NCI-H146 treated with DMSO at 0.1 percent for 48 hours (cell line): ENCODE data around the gene SLC25A39.
"Not testable (repeated sequence)": the region's sequence is repeated elsewhere in the genome, so short reads cannot be mapped to it uniquely, and the experiment has no call there.

Experiments used
- DNase-seq: peaks from one replicate; lab custom pipeline; 2025; ENCODE audit not compliant: unreplicated experiment; lab: John Stamatoyannopoulos, UW

Gene SLC25A39, protein sequence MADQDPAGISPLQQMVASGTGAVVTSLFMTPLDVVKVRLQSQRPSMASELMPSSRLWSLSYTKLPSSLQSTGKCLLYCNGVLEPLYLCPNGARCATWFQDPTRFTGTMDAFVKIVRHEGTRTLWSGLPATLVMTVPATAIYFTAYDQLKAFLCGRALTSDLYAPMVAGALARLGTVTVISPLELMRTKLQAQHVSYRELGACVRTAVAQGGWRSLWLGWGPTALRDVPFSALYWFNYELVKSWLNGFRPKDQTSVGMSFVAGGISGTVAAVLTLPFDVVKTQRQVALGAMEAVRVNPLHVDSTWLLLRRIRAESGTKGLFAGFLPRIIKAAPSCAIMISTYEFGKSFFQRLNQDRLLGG

DNA sequence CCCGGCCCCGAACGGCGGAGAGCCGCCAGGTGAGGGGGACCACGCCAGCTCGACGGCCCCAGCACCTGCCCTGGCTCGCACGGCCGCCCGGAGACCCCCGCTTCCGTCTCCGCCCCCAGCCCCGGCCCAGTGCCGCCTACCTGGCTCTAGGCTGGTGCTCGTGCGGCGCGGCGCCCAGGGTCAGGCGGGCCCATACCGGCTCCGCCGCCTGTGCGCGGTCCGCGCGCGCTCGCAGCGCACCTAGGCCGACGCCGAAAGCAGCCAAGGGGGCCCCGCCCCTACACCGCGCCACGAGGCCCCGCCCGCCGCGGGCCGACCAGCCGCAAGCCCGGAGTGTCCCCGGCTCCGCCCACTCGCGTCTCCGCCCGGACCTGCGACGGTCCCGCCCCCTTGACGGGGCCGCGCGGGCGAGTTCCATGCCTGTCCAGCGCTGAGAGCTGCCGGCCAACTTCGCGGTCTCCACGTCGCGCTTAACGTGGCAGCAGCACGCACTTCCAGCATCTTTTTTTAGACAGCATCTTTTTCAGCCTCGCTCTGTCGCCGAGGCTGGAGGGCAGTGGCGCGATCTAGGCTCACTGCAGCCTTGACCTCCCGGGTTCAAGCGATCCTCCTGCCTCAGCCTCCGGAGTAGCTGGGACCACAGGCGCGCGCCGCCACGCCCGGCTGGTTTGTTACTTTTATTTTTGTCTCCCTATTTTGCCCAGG lies at the start of gene SLC25A39:
Gene SLC25A39, minus strand, starts transcription at position 253 of the 705 bp plus-strand sequence. CDS start 1,261 bp downstream, outside the sequence.
- peak; percentile 62 for DNase-seq

DNA sequence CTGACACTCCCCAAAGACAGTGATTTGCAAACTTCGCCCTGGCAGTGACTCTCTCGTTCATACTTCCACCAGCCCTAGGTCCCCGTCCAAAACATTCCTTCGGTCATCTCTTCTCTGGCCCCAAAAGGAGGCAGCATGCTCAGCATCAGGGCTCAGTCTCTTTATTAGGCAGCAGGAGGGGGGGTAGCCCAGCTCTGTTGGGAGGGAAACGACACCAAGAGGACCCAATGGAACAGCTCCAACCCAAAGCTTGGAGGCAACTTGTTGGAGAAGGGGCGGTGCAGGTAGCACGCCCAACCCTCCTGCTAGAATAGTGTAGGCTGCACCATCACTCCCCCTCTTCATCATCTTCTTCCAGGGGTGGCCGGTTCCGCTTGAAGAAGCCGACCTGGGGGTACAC lies 47.4 kb upstream of the SLC25A39 start:
- DNase-seq: no peak

DNA sequence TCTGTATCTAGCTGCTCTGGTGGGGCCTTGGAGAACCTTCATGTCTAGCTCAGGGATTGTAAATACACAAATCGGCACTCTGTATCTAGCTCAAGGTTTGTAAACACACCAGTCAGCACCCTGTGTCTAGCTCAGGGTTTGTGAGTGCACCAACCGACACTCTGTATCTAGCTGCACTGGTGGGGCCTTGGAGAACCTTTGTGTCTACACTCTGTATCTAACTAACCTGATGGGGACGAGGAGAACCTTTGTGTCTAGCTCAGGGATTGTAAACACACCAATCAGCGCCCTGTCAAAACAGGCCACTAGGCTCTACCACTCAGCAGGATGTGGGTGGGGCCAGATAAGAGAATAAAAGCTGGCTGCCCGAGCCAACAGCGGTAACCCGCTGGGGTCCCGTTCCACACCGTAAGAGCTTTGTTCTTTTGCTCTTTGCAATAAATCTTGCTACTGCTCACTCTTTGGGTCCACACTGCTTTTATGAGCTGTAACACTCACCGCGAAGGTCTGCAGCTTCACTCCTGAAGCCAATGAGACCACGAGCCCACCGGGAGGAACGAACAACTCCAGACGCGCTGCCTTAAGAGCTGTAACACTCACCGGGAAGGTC lies 44.9 kb upstream of the SLC25A39 start:
- DNase-seq: not testable (repeated sequence)

DNA sequence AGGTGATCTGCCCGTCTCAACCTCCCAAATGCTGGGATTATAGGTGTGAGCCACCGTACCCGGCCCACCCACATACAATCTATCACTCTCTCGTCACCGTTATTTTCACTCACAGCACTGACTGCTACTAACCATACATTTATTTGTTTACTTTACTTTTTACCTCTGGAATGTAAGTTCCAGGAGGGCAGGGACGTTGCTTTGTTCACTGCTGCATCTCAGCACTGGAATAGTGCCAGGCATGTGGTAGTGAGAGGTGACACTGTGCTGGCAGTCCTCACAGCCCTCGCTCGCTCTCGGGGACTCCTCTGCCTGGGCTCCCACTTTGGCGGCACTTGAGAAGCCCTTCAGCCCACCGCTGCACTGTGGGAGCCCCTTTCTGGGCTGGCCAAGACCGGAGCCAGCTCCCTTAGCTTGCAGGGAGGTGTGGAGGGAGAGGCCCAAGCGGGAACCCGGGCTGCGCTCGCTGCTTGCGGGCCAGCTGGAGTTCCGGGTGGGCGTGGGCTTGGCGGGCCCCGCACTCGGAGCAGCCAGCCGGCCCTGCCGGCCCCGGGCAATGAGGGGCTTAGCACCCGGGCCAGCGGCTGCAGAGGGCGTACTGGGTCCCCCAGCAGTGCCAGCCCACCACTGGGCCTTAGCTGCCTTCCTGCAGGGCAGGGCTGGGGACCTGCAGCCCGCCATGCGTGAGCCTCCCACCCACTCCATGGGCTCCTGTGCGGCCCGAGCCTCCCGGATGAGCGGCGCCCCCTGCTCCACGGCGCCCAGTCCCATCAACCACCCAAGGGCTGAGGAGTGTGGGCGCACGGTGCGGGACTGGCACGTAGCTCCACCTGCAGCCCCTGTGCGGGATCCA lies 44.0 kb upstream of the SLC25A39 start:
- not testable (repeated sequence) for DNase-seq

DNA sequence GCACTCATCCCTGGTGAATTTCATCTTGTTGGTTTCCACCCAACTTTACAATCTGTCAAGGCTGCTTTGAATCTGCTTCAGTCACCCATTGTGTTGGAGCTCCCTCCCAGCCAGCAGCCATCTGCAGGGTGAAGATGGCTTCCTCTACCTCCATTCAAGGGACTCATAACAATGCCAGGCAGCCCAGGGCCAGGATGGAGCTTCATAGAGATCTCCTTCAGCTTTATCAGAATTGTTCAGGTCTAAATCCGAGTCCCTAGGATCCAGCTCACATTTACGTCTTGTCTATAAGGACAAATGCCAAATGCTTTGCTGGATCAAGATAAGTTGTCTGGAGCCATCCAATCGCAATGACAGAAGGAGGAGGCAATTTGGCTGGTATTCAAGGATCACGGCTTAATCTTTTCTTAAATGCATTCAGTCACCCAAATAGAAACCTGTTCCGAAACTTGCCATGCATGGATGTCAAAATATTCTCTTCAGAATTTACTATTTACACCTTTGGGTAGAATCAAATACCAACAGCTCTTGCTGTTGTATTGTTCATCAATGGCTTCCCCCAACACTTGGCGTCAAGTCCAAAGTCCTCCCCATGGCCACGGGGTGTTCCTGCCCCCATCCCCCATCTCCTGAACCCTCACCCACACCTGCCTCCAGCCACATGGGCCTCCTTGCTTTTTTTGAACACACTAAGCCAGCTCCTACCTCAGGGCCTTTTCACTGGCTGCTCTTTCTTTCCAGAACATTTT lies 42.8 kb upstream of the SLC25A39 start:
- no peak for DNase-seq

DNA sequence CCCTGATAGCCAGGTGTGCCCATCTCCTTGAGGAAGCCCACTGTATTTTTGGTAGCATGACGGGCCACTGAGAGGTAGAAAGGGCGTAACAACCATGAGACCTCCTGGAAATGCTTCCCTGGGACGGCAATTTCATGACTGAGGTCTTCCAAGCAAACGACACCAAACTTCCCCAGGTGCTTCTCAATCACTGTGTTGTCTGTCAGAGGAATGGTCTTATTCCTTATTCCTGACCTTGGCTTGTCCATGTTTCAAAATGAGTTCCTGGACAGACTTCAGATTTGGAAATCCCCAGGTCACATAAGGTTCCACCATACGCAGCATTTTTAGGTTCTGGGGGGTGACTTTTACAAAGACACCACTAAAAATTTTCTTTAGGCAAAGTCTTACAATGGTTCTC lies 40.4 kb upstream of the SLC25A39 start:
- not testable (repeated sequence) for DNase-seq

DNA sequence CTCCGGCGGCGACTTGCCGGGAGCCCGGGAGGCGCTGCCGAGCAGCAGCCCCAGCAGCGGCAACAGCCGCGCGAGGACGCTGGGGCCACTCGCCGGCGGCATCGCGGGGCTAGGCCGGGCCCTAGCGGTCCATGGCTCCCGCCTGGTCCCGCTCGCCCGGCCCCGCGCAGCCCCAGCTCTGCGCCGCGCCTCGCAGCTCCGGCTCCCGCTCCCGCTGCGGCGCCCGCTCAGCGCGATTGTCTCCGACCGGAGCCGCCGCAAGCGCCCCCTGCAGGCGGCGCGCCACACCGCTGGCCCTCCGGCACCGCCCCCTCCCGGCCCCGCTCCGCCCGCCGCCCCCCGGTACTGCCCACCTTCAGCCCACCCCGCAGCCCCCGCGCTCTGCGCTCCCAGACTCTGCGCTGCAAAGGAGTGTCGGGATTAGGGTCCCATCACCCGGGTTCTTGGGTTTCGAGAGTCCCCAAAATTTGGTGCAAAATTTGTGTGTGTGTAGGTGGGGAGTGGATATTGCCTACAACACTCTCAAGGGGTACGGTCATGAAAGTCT lies 39.1 kb upstream of the SLC25A39 start, which contains the start of gene FAM171A2:
Gene FAM171A2, minus strand, starts transcription at position 241 of the 547 bp plus-strand sequence. Its CDS starts 139 bp downstream, at position 102.
- no peak for DNase-seq

DNA sequence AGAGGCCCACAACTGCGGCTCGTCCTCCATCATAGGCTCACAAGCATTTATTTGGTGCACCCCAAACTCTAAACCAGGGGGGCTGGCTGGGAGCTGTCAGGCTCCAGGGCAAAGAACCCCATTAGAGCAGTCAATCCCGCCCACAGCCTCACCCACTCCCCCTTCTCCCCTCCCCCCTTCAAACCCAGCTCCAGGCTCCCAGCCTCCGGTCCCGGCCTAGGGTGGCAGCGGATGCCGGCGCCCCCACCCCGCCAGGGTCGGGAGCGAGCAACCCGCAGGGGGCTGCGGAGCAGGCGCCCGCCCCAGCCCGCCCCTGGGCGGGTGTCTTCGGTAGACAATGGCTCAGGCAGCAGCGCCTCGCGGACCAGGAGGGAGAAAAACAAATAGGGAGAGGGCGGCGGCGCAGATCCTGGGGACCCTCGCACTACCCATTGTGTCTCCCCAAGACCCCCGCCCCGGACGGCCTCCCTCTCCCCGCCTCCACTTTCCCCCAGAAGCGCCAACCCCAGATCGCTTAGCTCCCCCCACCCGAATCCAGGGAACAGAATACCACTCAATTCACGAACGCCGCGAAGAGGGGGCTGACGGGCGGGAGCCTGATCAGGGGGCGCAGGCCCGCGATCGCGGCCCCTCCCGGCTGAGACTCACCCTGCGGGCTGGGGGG lies 38.5 kb upstream of the SLC25A39 start:
- DNase-seq: peak; percentile 13

DNA sequence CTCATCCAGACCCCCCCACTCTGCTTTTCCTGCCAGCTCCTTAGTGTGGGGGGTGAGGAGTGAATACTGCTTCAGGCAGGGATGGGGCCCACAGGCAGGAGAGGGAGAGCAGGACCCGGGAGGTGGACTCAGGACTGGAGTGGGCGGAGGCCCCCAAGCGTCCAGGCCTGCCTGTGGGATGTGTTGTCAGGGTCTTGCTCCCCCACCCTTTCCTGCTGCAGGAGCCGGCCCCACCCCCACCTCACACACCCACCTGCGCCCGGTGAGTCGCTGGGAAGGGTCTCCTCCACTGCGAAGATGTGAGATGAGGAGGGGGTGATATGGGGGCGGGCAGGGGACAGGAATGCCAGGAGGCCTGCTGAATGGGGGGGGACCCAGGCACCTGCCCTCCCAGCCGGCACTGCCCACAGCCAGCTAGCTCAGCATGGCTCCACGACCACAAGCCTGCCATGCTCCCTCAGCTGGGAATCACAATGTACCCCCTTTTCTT lies 37.9 kb upstream of the SLC25A39 start:
- no peak for DNase-seq

DNA sequence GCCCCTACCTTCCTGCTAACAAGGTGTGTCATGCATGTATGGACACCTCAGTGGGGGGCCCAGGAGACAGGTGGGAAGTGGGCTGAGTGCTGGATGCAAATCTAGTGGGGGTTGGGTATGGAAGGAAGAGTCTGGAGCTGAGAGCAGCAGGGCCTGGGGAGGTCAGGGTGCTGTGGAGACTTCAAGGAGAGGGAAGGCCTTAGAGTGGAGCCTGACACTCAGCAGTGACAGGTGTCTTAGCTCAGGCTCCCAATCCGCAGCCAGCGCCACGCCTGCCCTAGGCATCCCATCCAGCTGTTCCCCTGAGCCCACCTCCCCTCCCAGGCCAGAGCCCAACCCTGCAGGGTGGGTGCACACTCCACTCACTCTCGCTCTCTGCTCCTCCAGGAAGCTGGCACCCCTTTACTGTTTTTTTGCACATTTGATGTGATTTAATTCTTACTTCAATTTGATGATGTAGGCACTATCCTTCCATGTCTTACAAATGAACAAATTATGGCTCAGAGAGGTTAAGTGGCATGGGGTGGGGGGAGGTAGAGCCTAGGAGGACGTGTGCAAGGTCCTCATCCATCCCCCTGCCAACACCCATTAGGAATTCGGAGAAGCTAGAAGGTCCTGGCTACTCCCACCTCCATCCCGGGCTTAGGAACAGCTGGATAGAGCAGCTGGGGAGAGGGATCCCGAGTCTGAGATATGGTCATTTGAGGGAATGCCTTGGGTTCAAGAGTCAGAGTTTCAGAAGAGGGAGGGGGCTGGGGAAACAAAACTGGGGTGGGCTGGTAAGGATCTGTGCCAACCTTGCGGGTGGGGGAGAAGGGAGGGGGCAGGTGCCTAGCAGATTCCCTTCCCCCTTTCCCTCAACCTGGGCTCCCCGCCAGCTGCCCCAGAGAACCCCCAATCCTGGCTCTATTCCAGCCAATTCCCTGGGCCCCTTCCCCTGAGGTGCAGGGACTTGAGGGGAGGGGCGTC lies 37.0 kb upstream of the SLC25A39 start:
- DNase-seq: no peak

DNA sequence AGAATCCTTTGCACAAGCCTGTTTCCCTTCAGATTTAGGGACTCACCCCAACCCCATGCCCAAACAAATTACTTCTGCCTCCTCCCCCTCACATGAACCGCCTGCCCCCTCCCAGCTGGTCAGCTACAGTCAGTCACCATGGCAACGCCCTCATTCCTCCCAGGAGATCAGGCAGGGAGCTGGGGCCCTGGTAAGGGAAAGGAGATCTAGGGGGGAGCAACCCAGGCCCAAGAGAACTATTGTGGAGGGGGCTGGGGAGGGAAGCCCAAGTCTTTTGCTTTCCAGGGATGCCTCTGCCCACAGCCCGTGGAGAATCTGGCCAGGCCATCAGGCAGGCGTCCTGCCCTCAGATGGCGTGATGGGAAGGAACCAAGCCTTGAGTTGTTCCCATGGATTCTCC lies 36.2 kb upstream of the SLC25A39 start:
- no peak for DNase-seq

DNA sequence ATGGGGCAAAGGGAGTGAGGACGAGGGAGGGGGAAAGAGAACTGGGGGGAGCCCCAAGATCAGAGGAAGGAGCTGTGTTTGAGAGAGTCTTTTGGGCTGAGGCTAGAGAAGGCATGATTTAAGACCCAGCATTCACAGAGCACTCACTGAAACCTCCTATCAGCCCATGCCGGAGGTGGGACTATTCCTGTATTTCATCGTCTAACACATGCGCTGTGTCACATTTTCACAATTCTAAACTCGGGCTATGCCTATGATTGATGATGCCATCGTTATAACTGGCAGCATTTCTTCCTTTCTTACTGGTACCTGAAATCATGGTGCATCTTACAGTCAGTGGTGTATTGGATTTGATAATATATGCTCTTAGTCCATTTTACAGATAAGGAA lies 35.5 kb upstream of the SLC25A39 start:
- DNase-seq: no peak

DNA sequence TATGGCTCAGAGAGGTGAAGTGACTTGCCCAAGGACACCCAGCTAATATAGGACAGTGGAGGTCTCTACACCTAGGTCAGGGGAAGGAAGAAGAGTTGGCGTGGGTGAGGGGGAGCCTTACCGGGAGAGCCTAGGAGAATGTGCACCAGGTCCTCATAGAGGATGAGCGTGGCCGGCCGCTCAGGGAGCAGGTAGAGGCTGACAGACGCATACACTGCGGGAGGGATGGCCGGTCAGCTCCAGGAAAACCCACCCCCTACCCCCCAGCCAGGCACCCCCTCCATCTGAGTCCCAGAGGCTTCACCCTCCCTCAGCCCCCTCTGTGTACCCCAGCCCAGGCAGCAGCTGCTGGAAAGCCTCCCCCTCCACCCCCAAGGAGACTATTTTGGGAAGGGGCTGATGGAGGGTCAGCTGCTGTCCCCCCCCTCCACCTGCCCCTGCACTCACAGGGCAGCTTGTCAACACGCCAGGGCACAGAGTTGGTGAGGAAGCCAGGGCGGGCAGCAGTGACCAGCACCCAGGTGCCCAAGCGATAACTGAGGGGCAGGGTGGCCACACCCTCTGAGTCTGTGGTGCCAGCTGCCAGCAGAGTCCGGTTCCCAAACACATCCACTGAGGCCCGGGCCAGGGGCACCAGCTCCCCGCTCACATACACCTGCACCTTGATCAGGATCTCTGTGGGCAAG lies 35.0 kb upstream of the SLC25A39 start:
- no peak for DNase-seq

DNA sequence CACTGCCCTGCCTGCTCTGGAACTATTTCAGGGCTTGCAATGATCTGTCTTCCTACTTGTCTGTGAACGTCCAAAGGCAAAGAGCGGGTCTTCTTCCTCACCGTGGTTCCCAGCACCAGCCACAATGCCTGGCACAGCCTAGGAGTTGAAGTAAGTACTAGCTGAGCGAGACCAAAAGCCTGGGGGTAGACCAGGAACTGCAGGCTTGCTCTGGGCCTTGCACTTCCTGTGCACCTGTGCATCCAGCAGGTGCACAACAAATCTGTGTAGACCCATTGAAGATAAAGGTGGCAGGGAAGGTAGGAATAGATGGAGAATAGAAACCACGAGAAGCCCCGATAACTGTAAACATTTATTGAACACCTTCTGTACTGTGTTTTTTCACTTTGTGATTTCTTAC lies 34.4 kb upstream of the SLC25A39 start:
- no peak for DNase-seq

DNA sequence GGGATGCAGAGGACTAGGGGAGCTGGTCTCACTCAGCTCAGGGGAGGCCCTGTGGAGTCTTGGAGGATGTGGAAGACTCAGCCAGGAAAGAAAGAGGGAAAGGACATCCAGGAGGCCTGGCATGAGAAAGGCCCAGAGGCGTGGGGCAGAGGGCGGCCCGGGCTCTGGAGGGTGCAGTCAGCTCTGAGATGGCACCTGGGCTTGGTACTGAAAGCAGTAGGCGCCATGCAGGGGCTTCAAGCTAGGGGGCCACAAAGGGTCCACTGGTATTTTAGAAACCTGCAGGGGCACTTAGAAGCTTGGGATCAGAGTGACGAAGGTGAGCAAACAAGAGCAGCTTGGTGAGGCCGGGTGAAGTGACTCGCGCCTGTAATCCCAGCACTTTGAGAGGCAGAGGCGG lies 33.4 kb upstream of the SLC25A39 start:
- DNase-seq: no peak

DNA sequence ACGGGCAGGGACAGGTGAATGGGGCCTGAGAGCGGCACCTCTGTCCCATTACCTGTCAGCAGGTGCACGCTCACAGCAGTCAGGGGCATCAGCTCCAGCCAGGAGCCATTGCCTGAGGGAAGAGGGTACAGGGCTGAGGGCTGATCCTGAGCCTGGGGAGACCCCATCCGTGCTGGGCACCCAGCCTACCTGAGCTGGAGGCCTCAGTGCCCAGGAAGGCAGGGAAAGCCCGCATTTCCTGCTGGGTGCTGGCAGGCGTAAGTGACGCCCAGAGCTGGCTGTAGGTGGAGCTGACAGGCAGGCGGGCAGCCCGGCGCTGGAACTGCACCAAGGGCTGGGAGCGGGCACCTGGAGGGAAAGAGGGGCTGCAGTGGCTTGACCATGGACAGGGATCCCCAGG lies 31.6 kb upstream of the SLC25A39 start:
- DNase-seq: no peak

DNA sequence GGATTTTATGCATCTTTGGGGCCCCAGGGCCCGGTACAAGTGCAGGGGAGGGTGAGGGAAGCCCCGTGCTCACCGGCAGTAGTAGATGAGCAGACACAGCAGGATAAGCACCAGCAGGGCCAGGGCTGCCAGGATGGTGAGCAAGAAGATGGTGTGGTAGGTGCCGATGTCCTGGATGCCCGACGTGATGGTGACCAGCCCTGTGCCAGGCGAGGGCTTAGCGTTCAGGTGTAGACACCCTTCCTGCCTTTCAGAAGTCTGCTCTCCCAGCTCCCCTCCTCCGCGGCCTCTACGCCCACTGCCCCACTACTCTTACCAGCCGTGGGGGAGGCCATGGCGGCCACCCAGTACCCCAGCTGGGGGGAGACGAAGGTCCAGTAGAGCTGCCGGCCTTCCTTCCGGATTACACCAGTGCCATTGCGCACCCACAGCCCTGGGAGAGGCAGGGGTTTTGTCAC lies 31.0 kb upstream of the SLC25A39 start:
- DNase-seq: no peak
